HK-2 (cell line): ENCODE data around the gene C19orf81.

Experiments
- DNase-seq: peaks from one replicate; pipeline ENCODE4 v3.0.0-alpha.2; 2018; ENCODE audit not compliant: unreplicated experiment

C19orf81 gene

DNA sequence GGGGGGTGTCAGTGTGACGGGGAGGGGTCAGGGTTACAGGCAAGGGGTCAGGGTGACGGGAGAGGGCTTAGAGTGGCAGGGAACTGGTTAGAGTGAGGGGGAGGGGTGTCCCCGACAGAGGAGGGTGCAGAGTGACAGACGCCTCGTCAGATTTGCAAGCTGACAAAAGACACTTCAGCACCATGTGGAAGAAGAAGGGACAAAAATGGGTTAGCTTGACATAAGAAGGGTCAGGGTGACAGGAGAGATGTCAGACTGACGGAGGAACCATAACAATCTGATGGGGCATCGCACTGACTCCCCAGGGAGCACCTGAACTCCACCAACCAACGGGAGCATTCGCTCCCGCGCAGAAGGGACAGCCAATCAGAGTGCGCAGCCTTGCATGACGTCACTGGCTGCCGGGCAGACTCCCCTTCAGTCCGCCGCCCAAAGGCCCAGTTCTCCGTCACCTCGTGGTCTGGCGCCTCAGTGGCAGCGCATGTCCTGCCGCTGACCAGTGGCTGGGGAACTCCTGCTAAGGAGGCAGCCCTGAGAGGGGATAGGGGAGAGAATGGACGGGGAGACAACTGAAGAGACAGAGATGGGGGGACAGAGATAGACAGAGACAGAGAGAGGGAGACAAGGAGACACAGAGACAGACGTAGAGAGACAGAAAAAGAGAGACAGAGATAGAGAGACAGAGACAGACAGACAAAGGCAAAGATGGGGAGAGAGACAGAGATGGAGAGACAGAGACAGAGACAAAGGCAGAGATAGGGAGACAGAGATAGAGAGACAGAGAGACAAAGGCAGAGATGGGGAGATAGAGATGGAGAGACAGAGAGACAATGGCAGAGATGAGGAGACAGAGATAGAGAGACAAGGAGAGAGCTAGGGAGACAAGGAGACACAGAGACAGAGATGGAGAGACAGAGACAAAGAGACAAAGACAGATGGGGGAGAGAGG, 30.2 kb downstream of the C19orf81 start:
- DNase-seq: no peak

GRCh38 chr19:50686310-50687032, 37.2 kb downstream of the C19orf81 start:
- DNase-seq: no peak

GRCh38 chr19:50688766-50689165, 39.5 kb downstream of the C19orf81 start:
- DNase-seq: no peak

GRCh38 chr19:50690439-50690838, 41.2 kb downstream of the C19orf81 start:
- no peak for DNase-seq

DNA sequence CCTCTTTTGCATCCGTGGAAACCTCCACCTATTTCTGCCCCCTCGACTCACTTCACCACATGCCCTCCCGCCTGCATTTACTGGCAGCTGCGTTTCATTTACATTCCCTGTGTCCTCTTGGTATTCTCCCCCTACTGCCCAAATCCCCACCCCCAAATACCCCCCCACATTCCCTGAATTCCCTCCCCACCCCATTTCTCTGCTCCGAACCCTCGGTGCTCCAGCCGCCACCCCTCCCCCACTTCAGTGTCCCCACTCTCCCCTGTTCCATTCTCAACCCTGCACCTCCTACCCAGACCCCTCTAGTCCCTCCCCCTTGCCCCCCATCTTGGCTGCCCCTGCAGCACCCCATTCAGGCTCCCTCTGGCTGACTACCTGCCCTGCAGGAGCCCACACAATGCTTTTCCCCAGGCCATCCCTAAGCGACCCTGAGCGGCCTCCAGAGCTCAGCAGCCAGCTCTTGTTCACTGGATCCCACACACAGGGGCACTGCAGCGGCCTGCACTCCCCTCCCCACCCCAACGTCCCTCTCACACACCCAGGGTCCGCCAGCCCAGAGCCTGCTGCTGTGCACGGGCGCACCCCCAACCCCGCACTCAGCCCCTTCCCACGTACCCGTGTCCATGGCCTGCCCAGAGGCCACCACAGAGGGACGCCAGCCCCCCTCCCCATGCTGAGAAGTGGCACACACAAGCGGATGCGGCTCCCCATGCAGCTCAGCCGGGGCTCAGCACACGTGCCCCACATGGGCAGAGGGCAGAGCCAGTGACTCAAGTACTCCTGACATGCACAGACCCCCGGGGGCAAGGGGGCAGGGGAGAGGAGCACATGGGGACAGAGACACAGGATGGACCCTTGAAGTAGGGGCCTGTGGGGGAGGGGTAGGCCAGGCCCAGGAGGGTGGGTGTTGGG, 44.1 kb downstream of the C19orf81 start:
- DNase-seq: no peak

DNA sequence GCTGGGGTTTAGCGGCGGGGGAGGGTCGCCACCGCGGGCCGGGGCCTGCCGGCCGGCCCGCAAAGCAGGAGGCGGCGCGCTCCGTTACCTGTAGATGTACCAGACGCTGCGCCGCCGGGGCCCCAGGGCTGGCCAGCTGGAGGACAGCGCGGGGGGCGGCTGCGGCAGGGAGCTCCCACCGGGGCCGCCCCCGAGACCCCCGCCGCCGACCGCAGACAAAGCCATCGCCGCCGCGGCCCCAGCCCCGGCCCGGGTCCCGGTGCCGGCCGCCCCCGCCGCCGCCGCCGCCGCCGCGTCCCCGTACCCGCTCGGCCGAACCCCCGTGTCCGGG, 45.5 kb downstream of the C19orf81 start:
- no peak for DNase-seq

GRCh38 chr19:50695251-50696093, 46.2 kb downstream of the C19orf81 start:
- DNase-seq: no peak

GRCh38 chr19:50696094-50696483, 46.8 kb downstream of the C19orf81 start:
- DNase-seq: no peak

DNA sequence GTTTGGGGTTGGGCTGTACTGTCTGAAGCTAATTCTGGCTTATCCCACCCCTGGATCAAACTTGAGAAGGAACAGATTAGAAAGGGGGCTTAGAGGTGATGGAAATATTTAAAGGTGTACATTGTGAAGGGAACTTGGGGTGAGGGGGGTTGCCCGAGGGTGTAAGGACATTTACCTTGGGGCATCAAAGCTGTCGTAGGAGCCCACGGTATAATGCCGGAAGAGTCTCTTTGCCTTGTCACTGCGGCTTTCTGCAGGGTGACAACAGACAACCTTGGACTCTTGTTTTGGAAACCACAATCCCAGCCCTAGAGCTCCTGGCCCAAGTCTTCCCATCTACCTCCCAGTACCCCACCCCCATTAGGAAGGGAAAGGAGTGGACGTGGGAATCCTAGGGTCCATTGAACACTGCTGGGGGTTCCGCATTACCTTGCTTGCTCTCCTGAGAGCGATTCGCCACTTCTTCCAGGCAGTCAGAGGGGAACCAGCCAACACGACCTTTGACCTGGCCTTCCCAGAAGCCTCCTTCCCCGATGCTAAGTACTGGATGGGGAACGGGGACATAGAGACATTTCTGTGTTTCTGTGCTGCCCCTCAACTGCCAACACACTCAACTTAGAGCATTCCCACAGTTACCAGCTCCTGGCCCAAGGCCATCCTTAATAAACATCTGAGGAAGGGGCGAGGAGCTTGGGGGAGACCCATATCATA, 48.3 kb downstream of the C19orf81 start:
- no peak for DNase-seq

GRCh38 chr19:50701367-50701985, 52.2 kb downstream of the C19orf81 start:
- DNase-seq: no peak

DNA sequence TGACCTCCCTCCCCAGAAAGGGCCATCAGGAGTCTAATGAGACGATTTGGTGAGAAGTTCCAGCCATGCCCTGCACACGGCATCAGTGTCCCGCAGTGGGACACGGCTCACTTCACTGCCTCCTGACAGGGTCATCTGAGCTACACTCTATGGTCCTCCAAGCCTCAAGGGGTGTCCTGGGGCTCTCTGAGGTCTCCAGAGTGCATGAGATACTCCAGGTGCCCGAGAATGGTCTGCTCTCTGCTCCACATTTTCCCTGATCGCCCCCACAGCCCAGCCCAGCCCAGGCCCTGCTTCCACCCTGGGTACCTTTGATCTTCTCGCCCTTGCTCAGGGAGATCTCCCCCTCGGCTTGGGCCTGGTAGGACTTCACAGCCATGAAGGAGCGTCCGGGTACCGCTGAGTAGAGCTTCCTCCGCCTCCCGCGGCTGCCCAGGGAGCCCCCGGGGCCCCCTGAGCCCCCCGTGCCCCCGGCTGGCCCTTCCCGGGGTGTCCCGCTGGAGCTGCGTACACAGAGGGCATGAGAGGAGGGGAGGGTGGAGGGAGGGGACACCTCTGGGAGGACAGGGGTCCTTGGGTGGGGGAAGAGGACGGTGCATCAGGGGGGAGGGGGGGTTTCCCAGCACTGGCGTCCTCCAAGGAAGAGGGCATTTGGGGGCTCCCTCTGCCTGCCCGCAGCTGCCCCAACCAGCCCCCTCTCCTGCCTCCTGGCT, 53.1 kb downstream of the C19orf81 start:
- DNase-seq: no peak

DNA sequence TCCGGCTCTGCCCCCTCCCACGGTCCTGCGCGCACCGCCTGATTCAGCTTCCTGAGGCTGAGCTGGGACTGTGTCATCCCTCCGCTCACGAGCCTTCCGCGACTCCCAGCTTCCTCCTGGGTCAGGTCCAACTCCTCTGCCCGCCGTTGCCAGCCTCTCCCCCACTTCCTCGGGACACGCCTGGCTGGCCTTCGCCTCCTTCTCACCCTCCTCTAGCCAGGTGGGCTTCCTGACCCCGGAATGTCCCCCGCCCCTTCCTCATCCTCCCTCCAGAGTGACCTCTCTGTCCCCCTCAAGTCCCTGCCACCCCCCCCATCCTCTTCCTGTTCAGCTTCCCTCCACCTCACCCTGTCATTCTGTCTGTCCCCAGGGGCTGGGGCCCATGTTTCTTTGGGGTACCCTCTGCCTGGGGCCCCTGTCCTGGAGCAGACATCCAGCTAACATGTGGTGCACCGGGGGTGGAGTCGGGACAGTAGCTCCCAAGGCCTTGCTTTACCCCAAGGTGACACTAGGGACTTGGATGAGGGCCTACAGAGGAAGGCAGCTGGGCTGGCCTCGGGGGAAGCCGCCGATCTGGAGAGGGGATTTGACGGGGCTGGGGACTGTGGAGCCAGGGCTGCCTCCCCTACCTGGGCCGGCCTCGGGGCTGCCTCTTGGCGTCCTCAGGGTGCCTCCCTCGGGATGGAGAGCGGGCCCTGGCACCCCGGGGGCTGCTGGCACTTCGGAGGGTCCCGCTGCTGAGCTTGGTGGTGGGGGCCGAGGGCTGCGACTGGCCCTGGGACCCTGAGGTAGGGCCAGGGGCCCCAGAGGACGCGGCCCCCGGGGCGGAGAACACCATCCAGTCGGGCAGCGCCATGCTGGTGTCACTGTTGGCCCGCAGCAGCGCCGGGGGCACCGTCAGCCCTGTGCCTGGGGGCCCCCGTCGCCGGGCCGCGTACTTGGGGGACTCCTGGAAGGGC, 53.9 kb downstream of the C19orf81 start:
- peak; percentile 86 for DNase-seq

DNA sequence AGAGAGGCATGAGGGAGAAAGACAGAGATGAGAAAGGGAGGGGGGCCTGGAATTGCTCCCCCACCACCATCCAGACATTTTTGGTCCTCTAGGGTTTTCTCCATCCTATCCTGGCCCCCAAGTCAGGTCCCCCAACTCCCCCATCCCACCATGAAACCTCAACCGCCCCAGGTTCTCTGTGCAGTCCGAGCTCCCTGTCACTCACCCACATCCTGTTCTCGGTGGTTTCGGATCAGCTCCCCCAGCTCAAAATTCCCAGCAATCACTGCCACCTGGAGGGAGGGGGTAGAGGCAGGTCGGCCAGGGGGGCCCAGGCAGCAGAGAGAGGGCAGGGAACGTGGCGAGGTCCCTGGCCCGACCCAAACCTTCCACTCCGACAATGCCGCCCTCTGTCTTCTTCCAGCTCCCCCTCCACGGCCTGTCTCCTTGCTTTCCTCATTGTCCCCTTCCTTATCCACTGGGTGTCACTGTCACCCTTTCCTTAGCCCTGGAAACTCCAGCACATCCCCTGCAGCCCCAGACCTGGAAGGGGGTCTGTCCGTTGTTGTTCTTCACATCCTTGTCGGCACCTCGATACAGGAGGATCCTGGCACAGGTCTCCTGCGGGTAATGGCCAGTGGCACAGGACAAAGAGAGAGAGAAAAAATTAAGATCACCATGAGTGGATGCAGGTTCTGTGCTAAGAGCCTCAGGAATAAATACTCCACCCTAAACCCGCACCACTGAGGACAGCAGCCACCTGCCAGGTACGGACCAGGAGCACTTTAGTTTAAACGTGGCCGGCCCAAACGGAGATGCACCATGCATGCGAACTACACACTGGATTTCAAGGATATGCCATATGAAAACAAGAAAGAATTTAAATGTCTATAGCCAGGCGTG, 54.9 kb downstream of the C19orf81 start:
- peak; percentile 63 for DNase-seq

DNA sequence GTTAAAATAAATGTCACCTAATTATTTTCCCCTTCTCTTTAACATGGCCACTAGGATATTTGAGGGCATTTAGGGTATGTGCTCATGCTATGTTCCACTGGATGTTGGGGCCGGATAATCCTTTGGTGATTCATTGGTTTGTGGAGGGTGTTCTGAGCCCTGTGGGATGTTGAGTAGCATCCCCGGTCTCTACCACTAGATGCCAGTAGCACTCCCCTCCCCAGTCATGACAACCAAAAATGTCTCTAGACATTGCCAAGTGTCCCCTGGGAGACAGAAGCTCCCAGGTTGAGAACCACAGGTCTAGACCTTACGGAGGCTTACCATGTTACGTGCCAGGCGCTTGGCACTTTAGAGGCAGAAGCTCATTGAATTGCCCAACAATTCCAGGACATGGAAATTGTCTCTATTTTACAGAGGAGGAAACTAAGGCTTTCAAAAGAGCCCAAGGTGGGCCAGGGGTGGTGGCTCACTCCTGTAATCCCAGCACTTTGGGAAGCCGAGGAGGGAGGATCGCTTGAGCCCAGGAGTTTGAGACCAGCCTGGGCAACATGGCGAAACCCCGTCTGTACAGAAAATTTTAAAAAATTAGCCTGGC, 56.3 kb downstream of the C19orf81 start:
- peak; percentile 67 for DNase-seq

- DNase-seq: no peak
Observed at GRCh38 chr19:50706387-50706786, 57.1 kb downstream of the C19orf81 start.

- DNase-seq: no peak
Observed at GRCh38 chr19:50708179-50708879, 59.1 kb downstream of the C19orf81 start.
